Psoas muscle (tissue), 8 donors: Measurements from ENCODE around the gene WDR38. TPM values are rescaled to one million over a fixed set of nuclear protein-coding genes. Genes with fewer than 3 reads are reported as not detected.

Experiments
- ATAC-seq, 4 donors: fragments of 200-7000 bp; cut with Tn5 transposase; one replicate each; pipeline ENCODE4 v1.9.1; 2020; ENCODE audit warnings: moderate library complexity in 3 of 4, mild to moderate bottlenecking in 2 of 4
- DNase-seq, 2 donors: peaks; one replicate each; pipeline ENCODE4 v3.0.0-alpha.2; 2020
- H3K27ac ChIP-seq: fragments of 200-600 bp; one replicate; pipeline ENCODE4 v1.8.0; 2022
- H3K27me3 ChIP-seq, 3 donors: fragments of 200-600 bp in 1 of 3; one replicate each; pipeline versions ENCODE4 v1.6.1 to v1.8.0; 2013 to 2022; ENCODE audit warnings: low read length in 2 of 3, mild to moderate bottlenecking in 2 of 3, moderate library complexity in 1 of 3; ENCODE audit not compliant: insufficient read depth in 3 of 3
- H3K36me3 ChIP-seq, 2 donors: fragments of 200-600 bp in 1 of 2; one replicate each; pipeline versions ENCODE4 v1.6.1 to v1.8.0; 2013 to 2022; ENCODE audit warnings: low read depth in 1 of 2, mild to moderate bottlenecking in 1 of 2, moderate library complexity in 1 of 2; ENCODE audit not compliant: insufficient read depth in 1 of 2
- H3K4me1 ChIP-seq: fragments of 200-600 bp; one replicate; pipeline ENCODE4 v1.8.0; 2022
- H3K4me3 ChIP-seq: fragments of 200-600 bp; one replicate; pipeline ENCODE4 v1.8.0; 2022; ENCODE audit warnings: mild to moderate bottlenecking
- H3K9me3 ChIP-seq: fragments of 200-600 bp; one replicate; pipeline ENCODE4 v1.8.0; 2022
- WGBS, 3 donors: extraction: QIAGEN DNeasy Blood & Tissue Kit; methylation state at CpG; one replicate each; pipeline versions ENCODE4 v1.1.6 to v1.1.7; 2013; 5-methylcytosine and 5-hydroxymethylcytosine counted together
- intact Hi-C, 2 donors: fragments of 100-400 bp; cut with DNase I; formaldehyde crosslinking; loops; one replicate each; pipeline versions ENCODE4 v1.11.0 to v1.14.2; 2022
- polyA plus RNA-seq, 3 donors: library from polyadenylated mRNA; stranded (reverse); fragments of 200-250 nt; gene quantifications; one replicate each; pipeline ENCODE4 v1.2.3, GENCODE V29; 2013
- total RNA-seq, 4 donors: library from RNA; stranded (reverse); fragmentation: NEBNext Ultra II Directional in 2 of 4; extraction: Animal tissue kit (Norgen Biotek cat#: 25700) in 2 of 4; gene quantifications; one replicate each; pipeline versions ENCODE4 v1.2.1 to v1.2.4, GENCODE V29; 2021 to 2023
- TF ChIP-seq, protein P1 (sequence below): fragments of 200-600 bp; IDR thresholded peaks from one replicate; pipeline ENCODE4 v1.8.0; 2022; ENCODE audit warnings: antibody characterized with exemption
- donor health status: healthy with polysubstance abuse.
- donor health status: DM: no; HTN: no; CAD: no; lungs with moderate emphysema.
- donor health status: Bipolar disorder and iron deficiency.
- donor health status: healthy.
- donor health status: DM: yes; HTN: yes; CAD: no.
- donor health status: DM: no; HTN: no; CAD: no.
- donor health status: DM: no; HTN: no; CAD: no.
- donor health status: DM: yes; HTN: yes; CAD: no.

WDR38 gene
- total and polyA plus RNA-seq, 7 donors, result 0.05 TPM; not detected in 6

DNA sequence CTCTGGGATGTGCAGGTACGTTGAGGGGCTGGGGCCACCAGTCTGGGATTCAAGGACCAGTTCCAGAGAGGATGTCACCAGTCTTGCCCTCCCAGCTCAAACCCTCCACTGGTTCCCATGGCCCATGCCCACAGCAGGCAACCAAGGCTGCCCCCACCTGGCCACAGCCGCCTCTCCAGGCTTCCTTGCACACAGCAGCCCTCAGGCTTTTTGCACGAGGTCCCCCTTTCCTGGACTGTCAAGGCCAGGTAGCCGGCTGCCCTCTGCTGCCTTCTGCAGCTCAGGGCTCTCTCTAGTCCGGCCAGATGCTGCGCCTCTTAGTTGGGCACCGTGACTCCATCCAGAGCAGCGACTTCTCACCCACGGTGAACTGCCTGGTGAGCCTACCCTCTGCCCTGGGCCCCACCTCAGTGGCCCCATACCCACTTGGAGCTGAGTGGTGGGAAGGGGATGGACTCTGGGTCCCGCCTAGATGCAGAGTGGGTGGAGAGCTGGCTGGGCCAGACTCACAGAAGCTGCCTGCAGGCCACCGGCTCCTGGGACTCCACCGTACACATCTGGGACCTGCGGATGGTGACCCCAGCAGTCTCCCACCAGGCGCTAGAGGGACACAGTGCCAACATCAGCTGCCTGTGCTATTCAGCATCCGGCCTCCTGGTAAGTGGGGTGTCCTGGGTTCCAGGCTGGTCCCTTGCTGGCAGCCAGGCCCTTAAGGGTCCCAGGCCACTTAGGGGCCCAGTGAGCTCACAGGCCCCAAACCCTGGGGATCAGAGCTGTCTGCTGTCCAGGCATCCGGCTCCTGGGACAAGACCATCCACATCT, 2.9 kb downstream of the WDR38 start:
- Histone ChIP-seq H3K4me1 (peaks cover 35% of the 10 kb centered on the region), H3K36me3 (peaks cover 7 to 49% of the 10 kb centered on the region in 2 donors), H3K27ac (no peak overlapping the region), H3K9me3 (no peaks in the 10 kb centered on the region), H3K4me3 (no peak overlapping the region), H3K27me3 (no peaks in the 10 kb centered on the region)
- TF ChIP-seq, protein P1, sequence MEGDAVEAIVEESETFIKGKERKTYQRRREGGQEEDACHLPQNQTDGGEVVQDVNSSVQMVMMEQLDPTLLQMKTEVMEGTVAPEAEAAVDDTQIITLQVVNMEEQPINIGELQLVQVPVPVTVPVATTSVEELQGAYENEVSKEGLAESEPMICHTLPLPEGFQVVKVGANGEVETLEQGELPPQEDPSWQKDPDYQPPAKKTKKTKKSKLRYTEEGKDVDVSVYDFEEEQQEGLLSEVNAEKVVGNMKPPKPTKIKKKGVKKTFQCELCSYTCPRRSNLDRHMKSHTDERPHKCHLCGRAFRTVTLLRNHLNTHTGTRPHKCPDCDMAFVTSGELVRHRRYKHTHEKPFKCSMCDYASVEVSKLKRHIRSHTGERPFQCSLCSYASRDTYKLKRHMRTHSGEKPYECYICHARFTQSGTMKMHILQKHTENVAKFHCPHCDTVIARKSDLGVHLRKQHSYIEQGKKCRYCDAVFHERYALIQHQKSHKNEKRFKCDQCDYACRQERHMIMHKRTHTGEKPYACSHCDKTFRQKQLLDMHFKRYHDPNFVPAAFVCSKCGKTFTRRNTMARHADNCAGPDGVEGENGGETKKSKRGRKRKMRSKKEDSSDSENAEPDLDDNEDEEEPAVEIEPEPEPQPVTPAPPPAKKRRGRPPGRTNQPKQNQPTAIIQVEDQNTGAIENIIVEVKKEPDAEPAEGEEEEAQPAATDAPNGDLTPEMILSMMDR, result no peak
- intact Hi-C loops, result no loop called here
- WGBS, 3 donors, result 59 to 73% (median 65%) methylated on average over 15 to 16 of the region's 16 CpGs
- ATAC-seq (no peak), DNase-seq (no peak)

DNA sequence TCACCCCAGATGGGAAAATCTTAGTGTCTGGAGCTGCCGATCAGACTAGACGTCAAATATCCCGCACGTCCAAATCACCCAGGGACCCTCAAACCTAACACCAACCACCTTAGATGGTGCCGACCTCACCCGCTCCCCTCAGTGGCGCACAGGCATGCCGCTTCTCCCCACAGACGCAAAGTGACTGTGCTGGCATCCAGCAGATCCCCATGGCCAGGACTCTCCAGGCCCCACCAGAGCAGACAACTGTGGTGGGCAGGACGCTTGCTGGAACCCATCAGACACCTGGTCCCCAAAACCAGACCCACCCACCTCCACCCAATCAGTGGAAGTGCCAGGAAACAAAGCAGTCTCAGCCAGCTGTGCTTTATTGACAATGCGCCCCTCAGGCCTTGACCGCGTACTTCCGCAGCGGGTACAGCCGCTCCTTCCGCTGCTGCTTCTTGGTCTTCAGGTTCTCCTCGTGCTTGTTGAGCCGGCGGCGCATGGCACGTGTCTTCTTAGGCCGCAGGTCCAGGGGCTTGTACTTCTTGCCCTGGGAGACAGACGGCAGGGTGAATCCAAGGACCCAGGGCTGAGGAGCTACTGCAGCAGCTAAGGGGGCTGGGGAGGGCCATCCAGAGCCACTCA, 4.4 kb downstream of the WDR38 start:
- DNase-seq, result no peak
- H3K4me1 ChIP-seq, result peaks cover 30% of the 10 kb centered on the region

DNA sequence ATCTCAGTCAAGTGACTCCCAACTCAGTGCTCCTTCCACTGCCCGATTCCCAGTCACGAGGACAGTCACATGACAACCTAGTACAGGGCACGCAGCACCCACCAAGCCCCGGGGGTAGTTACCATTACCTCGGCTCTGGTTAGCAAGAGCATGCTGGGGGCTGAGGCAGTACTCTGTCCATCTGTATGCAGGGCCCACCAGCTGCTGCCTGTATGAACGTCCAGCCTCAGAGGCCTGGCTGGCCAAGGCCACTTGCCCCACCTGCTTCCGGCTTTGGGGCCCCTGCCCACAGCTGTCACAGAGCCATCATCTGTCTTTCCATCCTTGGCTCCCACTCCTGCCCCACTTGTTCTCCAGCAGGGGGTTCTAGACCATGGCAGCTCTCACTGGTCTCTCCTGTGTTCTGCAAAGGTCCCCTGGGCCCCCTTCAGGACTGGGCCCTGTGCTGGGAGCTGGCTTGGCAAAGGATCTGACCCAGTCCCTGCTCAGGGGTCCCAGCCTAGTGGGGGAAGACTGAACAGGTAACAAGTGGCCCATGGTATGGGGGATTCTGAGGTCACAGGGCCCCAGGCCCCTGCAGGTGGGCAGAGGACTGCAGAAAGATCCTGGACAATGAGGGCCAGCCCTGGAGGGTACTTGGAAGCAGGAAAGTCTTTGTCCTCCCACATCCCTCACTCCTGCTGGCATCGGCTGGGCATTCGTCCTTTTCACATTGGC, 5.2 kb downstream of the WDR38 start:
- WGBS, 3 donors, result 26 to 42% (median 29%) methylated on average over 9 of the region's 9 CpGs
- peak overlapping the region; percentile 36 for H3K27ac ChIP-seq
- peaks cover 8 to 50% of the 10 kb centered on the region in 2 donors for H3K36me3 ChIP-seq
- no peak overlapping the region for H3K4me3 ChIP-seq
- intact Hi-C loops, result no loop called here
- H3K27me3 ChIP-seq, result no peaks in the 10 kb centered on the region
- TF ChIP-seq, protein P1, result peak; percentile 24
- H3K4me1 ChIP-seq, result peaks cover 30% of the 10 kb centered on the region
- no peaks in the 10 kb centered on the region for H3K9me3 ChIP-seq
- DNase-seq (no peak), ATAC-seq (peak in 2 of 4 donors; percentile 3 to 16)

More for the DNA sequence above, 4.4 kb downstream of the WDR38 start:
- H3K27ac ChIP-seq, result peak overlapping the region; percentile 24
- intact Hi-C loops, result no loop called here
- WGBS, 3 donors, result 83 to 84% (median 84%) methylated on average over 24 of the region's 24 CpGs
- no peaks in the 10 kb centered on the region for H3K27me3 ChIP-seq
- TF ChIP-seq, protein P1, result no peak
- H3K36me3 ChIP-seq, result peaks cover 8 to 50% of the 10 kb centered on the region in 2 donors
- no peaks in the 10 kb centered on the region for H3K9me3 ChIP-seq
- H3K4me3 ChIP-seq, result no peak overlapping the region
- no peak for ATAC-seq

DNA sequence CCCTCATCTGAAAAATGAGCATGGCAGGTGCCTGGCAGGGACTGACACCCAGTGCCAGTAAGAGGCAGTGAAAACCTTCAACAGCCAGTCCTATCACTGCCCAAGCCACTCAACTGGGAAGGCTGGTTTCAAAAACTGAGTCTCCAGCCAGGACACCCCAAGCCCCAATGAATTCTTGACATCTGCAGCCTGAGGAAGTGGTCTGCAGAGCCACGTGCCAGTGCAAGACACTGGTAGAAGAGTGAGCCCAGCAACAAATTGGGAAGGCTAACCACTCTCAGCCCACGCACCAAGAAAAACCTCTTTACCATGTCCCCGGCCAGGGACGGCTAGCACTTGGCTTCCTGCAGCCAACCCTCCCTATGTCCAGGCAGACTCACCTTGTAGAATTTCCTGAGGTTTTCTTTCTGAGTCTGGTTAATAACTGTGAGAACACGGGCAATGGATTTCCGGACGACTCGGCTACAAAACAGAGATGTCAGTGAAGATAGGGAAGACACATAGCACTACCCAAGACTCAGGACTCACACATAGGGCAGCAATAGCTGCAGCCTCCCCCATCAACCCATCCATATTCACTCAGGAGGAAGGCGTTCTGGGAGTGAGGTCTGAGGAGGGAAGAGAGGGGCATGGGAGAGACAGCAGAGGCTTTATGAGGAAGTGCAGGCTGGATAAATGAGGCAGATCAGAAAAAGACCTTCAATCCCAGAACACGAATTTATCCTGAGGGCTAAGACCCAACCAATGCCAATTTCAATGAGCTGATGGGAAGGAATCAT, 6.7 kb downstream of the WDR38 start:
- no peak for DNase-seq
- Histone ChIP-seq H3K4me3 (peak overlapping the region; percentile 91), H3K36me3 (peaks cover 8 to 50% of the 10 kb centered on the region in 2 donors)

More for the DNA sequence above, 6.7 kb downstream of the WDR38 start:
- intact Hi-C loops, result no loop called here
- no peaks in the 10 kb centered on the region for H3K27me3 ChIP-seq
- peaks cover 29% of the 10 kb centered on the region for H3K4me1 ChIP-seq
- peak overlapping the region; percentile 92 for H3K27ac ChIP-seq
- 49 to 59% (median 56%) methylated on average over 10 of the region's 10 CpGs for WGBS, 3 donors
- TF ChIP-seq, protein P1, result no peak
- H3K9me3 ChIP-seq, result no peaks in the 10 kb centered on the region
- ATAC-seq, result no peak
